Adrenal gland (tissue), 12 donors: ENCODE measurements around the gene TFF1. TPM values are rescaled to one million over a fixed set of nuclear protein-coding genes. Genes with fewer than 3 reads are reported as not detected.

ENCODE experiments used
- DNase-seq, 7 donors: peaks; one replicate each; pipeline ENCODE4 v3.0.0-alpha.2; 2019 to 2020
- H3K27ac ChIP-seq, 5 donors: fragments of 200-600 bp; sonication (generic) in 4 of 5; 1 replicate in 3 of 5; 2 replicates in 2 of 5; pipeline versions ENCODE4 v1.5.1 to v1.8.0; 2016 to 2020; ENCODE audit warnings: mild to moderate bottlenecking in 1 of 5
- H3K27me3 ChIP-seq: fragments of 200-600 bp; 2 replicates; pipeline ENCODE4 v1.8.0; 2021
- H3K36me3 ChIP-seq, 2 donors: fragments of 200-600 bp; replicated peaks in 1 of 2; 1 replicate in 1 of 2; 2 replicates in 1 of 2; pipeline versions ENCODE4 v1.5.1 to v1.8.0; 2018 to 2022
- H3K4me1 ChIP-seq, 2 donors: fragments of 200-600 bp; replicated peaks in 1 of 2; 1 replicate in 1 of 2; 2 replicates in 1 of 2; pipeline versions ENCODE4 v1.5.1 to v1.8.0; 2018 to 2021
- H3K4me3 ChIP-seq, 4 donors: fragments of 200-600 bp; sonication (generic) in 3 of 4; one replicate each; pipeline ENCODE4 v1.5.1; 2016 to 2018
- H3K9me3 ChIP-seq, 3 donors: fragments of 200-600 bp; sonication (generic) in 1 of 3; replicated peaks in 1 of 3; 1 replicate in 2 of 3; 2 replicates in 1 of 3; pipeline versions ENCODE4 v1.5.1 to v1.8.0; 2016 to 2021
- CTCF ChIP-seq, 6 experiments: fragments of 450-650 bp in 4 of 6; fragments of 200-600 bp in 2 of 6; sonication (generic) in 1 of 6; IDR thresholded peaks; 1 replicate in 5 of 6; 2 replicates in 1 of 6; pipeline versions ENCODE4 v1.5.1 to v1.8.0; 2016 to 2021; ENCODE audit warnings: antibody characterized with exemption in 6 of 6, mild to moderate bottlenecking in 2 of 6, moderate library complexity in 1 of 6
- POLR2A ChIP-seq, 2 donors: fragments of 450-650 bp; IDR thresholded peaks; one replicate each; pipeline ENCODE4 v1.6.1; 2017; ENCODE audit warnings: antibody characterized with exemption in 2 of 2, mild to moderate bottlenecking in 2 of 2, moderate library complexity in 1 of 2
- WGBS, 4 donors: extraction: QIAGEN DNeasy Blood & Tissue Kit in 2 of 4; methylation state at CpG; one replicate each; pipeline versions ENCODE4 v1.1.5 to v1.1.7; 2013 to 2017; 5-methylcytosine and 5-hydroxymethylcytosine counted together
- intact Hi-C, 2 donors: fragments of 100-400 bp; cut with DNase I; formaldehyde crosslinking; loops; one replicate each; pipeline versions ENCODE4 v1.14.1 to v1.15.0; 2022 to 2023
- polyA plus RNA-seq, 3 donors: library from polyadenylated mRNA; stranded (reverse); fragments of 200-250 nt in 2 of 3; fragments of 350-450 nt in 1 of 3; fragmentation: Illumina TruSeq in 1 of 3; extraction: RNeasy Lipid Tissue Mini Kit (QIAGEN cat#74804) in 1 of 3; gene quantifications; one replicate each; pipeline ENCODE4 v1.2.3, GENCODE V29; 2013 to 2014
- total RNA-seq, 9 donors: library from RNA; depleted of rRNA in 4 of 9; stranded (reverse); fragments of >200 nt in 4 of 9; fragments of 120-200 nt in 1 of 9; fragmentation: NEBNext Ultra II Directional in 1 of 9; extraction: Animal tissue kit (Norgen Biotek cat#: 25700) in 1 of 9; gene quantifications; one replicate each; pipeline versions ENCODE4 v1.1.0 to v1.2.4, GENCODE V29; 2013 to 2023
- donor health status: healthy with polysubstance abuse.
- donor health status: Bipolar disorder and iron deficiency.
- donor health status: DM: yes; HTN: yes; CAD: no.
- donor health status: DM: no; HTN: no; CAD: no.
- donor health status: DM: no; HTN: no; CAD: no.
- donor health status: DM: yes; HTN: yes; CAD: no.

The TFF1 gene
- total and polyA plus RNA-seq, 12 donors, result 0.39 to 1.5 (median 0.72) TPM; not detected in 9

- DNase-seq, result no peak
- no peak overlapping the region for H3K4me3 ChIP-seq
- WGBS, 4 donors, result 76 to 80% (median 78%) methylated on average over 5 of the region's 5 CpGs
- no peaks in the 10 kb centered on the region for H3K27me3 ChIP-seq
- no peaks in the 10 kb centered on the region for H3K36me3 ChIP-seq
- H3K27ac ChIP-seq, result no peak overlapping the region
- no peaks in the 10 kb centered on the region for H3K9me3 ChIP-seq
- no peak for TF ChIP-seq CTCF (IDR thresholded peaks at IDR 0.05)
- no peak for TF ChIP-seq POLR2A (IDR thresholded peaks at IDR 0.05)
- intact Hi-C loops, result no loop called here
- H3K4me1 ChIP-seq, result no peaks in the 10 kb centered on the region
Observed at GRCh38 chr21:42407476-42407875, 41.1 kb upstream of the TFF1 start.

- no peaks in the 10 kb centered on the region for H3K9me3 ChIP-seq
- no peak for DNase-seq
- 75 to 85% (median 79%) methylated on average over 6 to 7 of the region's 7 CpGs for WGBS, 4 donors
- TF ChIP-seq POLR2A (IDR thresholded peaks at IDR 0.05) (no peak), CTCF (IDR thresholded peaks at IDR 0.05) (no peak)
- no peaks in the 10 kb centered on the region for H3K27me3 ChIP-seq
- no peaks in the 10 kb centered on the region for H3K36me3 ChIP-seq
- no peaks in the 10 kb centered on the region for H3K4me1 ChIP-seq
- intact Hi-C loops, result no loop called here
- H3K4me3 ChIP-seq, result no peak overlapping the region
- no peak overlapping the region for H3K27ac ChIP-seq
Observed at GRCh38 chr21:42406866-42407265, 40.5 kb upstream of the TFF1 start.

DNA sequence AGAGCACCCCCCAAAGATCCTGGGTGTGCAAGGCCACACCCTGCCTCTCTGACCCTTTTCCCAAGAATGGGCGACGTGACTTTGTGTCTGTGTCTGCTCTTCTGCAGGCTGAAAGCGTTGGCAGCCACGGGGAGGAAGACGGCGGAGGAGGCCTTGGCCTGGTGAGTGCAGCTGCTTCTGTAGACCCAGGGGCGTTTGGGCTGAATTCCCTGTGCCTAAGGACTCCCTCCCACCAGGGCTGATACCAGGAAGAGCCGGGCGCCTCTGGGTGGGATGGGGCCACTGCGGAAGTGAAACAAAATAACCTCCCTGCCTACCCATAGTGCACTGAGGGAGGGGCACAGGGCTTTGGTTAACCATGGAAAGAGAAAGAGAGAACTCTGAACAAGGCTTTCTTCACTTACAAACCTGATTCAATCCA, 39.9 kb upstream of the TFF1 start:
- H3K36me3 ChIP-seq, result no peaks in the 10 kb centered on the region
- WGBS, 4 donors, result 63 to 79% (median 74%) methylated on average over 8 to 10 of the region's 10 CpGs
- no peaks in the 10 kb centered on the region for H3K27me3 ChIP-seq
- no peak for DNase-seq
- no peaks in the 10 kb centered on the region for H3K9me3 ChIP-seq
- intact Hi-C loops, result no loop called here
- TF ChIP-seq CTCF (IDR thresholded peaks at IDR 0.05), result no peak
- TF ChIP-seq POLR2A (IDR thresholded peaks at IDR 0.05), result no peak
- H3K27ac ChIP-seq, result no peak overlapping the region
- H3K4me3 ChIP-seq, result no peak overlapping the region
- no peaks in the 10 kb centered on the region for H3K4me1 ChIP-seq

DNA sequence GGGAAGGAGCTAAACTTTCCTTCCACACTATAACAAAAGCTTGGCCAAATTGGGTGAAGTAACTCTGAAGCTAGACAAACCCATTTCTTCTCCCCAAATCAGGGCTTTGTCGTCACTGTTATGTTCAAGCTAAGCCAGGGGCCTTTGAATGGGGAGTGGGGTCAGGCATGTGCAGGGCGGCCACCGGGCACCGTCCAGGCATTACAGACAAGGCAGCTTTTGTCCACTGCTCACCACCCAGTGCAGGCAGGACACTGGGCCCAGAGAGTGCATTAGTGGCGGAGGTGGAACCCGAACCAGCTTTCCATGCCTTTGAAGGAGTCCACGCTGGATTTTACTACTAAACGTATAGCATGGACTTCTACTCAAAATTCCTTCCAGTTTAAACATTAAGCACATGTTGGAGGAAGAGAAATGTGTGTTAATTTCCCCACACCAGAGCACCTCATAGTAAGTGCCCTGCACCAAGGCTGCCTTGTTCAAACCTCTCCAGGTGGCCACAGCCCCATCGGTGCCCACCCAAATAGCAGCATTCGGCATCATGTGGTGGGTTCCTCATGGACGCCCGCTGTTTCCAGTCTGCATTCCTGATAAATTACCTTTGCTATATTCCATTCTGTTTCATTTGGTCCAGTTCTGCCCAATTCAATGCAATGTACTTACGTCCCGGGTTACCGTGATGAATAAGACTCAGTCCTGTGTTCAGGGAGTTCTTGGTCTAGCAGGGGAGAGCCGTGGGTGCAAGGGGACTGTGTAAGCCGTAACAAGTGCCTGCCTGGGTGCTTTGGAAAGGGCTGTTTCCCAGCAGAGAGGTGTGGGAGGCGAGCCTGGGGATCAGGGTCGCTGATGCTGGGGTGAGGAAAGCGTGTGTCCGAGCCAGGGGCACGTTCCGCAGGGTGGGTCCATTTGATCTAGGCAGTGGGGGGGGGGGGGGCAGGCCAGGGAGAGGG, 39.0 kb upstream of the TFF1 start:
- H3K4me1 ChIP-seq, result no peaks in the 10 kb centered on the region
- no peak for DNase-seq
- TF ChIP-seq CTCF (IDR thresholded peaks at IDR 0.05) (no peak), POLR2A (IDR thresholded peaks at IDR 0.05) (no peak)
- intact Hi-C loops, result no loop called here
- H3K27me3 ChIP-seq, result no peaks in the 10 kb centered on the region
- H3K27ac ChIP-seq, result no peak overlapping the region
- no peak overlapping the region for H3K4me3 ChIP-seq
- 81 to 93% (median 88%) methylated on average over 21 to 23 of the region's 23 CpGs for WGBS, 4 donors
- H3K9me3 ChIP-seq, result no peaks in the 10 kb centered on the region
- no peaks in the 10 kb centered on the region for H3K36me3 ChIP-seq
